Dermis lymphatic vessel endothelial cell (primary cell): ENCODE results near the gene SLC35G4. TPM values are rescaled to one million over a fixed set of nuclear protein-coding genes. Genes with fewer than 3 reads are reported as not detected.

Experiments
- total RNA-seq: library from RNA; depleted of rRNA; stranded (reverse); fragments of >200 nt; gene quantifications from 2 replicates; pipeline ENCODE4 v1.2.1, GENCODE V29; 2014

The SLC35G4 gene
- total RNA-seq, result not detected in 2 replicates

DNA sequence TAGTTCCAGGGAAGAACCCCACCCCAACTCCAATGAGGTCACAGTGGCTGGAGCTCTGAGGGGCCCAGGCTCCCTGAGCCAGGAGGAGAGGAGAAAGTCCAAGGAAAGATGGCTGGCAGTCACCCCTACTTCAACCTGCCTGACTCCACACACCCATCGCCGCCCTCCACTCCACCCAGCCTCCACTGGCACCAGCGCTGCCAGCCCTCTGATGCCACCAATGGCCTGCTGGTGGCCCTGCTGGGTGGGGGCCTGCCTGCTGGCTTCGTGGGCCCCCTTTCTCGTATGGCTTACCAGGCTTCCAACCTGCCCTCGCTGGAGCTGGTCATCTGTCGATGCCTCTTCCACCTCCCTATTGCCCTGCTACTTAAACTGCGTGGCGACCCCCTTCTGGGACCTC, at the start of gene SLC35G4:
Gene SLC35G4 (plus strand): TSS at position 109 of the 400 bp plus-strand sequence. CDS start 0 bp downstream, at position 109.

Other genes starting within 250 kb of the SLC35G4 start
- 0.26 and 0.33 TPM in 2 replicates for gene GNAL, start 79.7 kb downstream of the SLC35G4 start, total RNA-seq
- 79.9 and 86.7 TPM in 2 replicates for gene CHMP1B, start 241.8 kb downstream of the SLC35G4 start, total RNA-seq